Loucy (cell line): ENCODE data around the gene ADGRL2.

Source experiments
- H2AFZ ChIP-seq: fragments of 200-600 bp; sonication (generic); 2 replicates; pipeline ENCODE4 v1.6.0; 2016; ENCODE audit warnings: antibody characterized with exemption, mild to moderate bottlenecking, low read length, moderate library complexity
- H3F3A ChIP-seq: fragments of 200-600 bp; 2 replicates; pipeline ENCODE4 v1.6.0; 2016; ENCODE audit warnings: antibody characterized with exemption, low read depth, mild to moderate bottlenecking
- H3K27me3 ChIP-seq: fragments of 200-600 bp; sonication (generic); 2 replicates; pipeline ENCODE4 v1.6.1; 2014; ENCODE audit warnings: low read length, mild to moderate bottlenecking; ENCODE audit not compliant: insufficient read depth, poor library complexity, severe bottlenecking
- H3K36me3 ChIP-seq: fragments of 200-600 bp; sonication (generic); 2 replicates; pipeline ENCODE4 v1.6.1; 2016; ENCODE audit warnings: low read length; ENCODE audit not compliant: insufficient read depth
- H3K4me1 ChIP-seq: fragments of 200-600 bp; sonication (generic); 2 replicates; pipeline ENCODE4 v1.5.1; 2014; ENCODE audit warnings: low read length, mild to moderate bottlenecking; ENCODE audit not compliant: insufficient read depth, poor library complexity, severe bottlenecking
- H3K4me2 ChIP-seq: fragments of 200-600 bp; sonication (generic); 2 replicates; pipeline ENCODE4 v1.6.0; 2014; ENCODE audit warnings: antibody characterized with exemption, low read length, low read depth, mild to moderate bottlenecking; ENCODE audit not compliant: poor library complexity, severe bottlenecking
- H3K4me3 ChIP-seq: fragments of 200-600 bp; sonication (generic); 2 replicates; pipeline ENCODE4 v1.5.1; 2014; ENCODE audit warnings: low read length, mild to moderate bottlenecking, mixed read lengths; ENCODE audit not compliant: poor library complexity, severe bottlenecking
- H3K79me2 ChIP-seq: fragments of 200-600 bp; sonication (generic); 2 replicates; pipeline ENCODE4 v1.6.1; 2014; ENCODE audit warnings: low read length; ENCODE audit not compliant: insufficient read depth
- H3K9ac ChIP-seq: fragments of 200-600 bp; sonication (generic); 2 replicates; pipeline ENCODE4 v1.6.0; 2014; ENCODE audit warnings: mild to moderate bottlenecking, low read depth, low read length, moderate library complexity; ENCODE audit not compliant: poor library complexity, severe bottlenecking
- H3K9me2 ChIP-seq: fragments of 200-600 bp; sonication (generic); replicated peaks from 2 replicates; pipeline ENCODE4 v1.6.1; 2016; ENCODE audit warnings: low read depth, low read length, mixed read lengths
- H3K9me3 ChIP-seq: fragments of 200-600 bp; sonication (generic); 2 replicates; pipeline ENCODE4 v1.6.1; 2014; ENCODE audit warnings: mild to moderate bottlenecking, antibody characterized with exemption, low read length, low read depth; ENCODE audit not compliant: insufficient read depth
- H4K20me1 ChIP-seq: fragments of 200-600 bp; sonication (generic); 2 replicates; pipeline ENCODE4 v1.6.0; 2014; ENCODE audit warnings: antibody characterized with exemption, low read length, mild to moderate bottlenecking; ENCODE audit not compliant: insufficient read depth, poor library complexity, severe bottlenecking
- EZH2phosphoT487 ChIP-seq: fragments of 200-600 bp; IDR thresholded peaks from 2 replicates; pipeline ENCODE4 v1.6.1; 2018; ENCODE audit warnings: antibody characterized with exemption, mild to moderate bottlenecking, moderate library complexity, borderline replicate concordance
- TF ChIP-seq, protein P1 (sequence below): fragments of 200-600 bp; sonication (generic); conservative IDR thresholded peaks from 2 replicates; pipeline ENCODE4 v1.5.1; 2014; ENCODE audit warnings: mild to moderate bottlenecking, antibody characterized with exemption, low read length

ADGRL2 gene

DNA sequence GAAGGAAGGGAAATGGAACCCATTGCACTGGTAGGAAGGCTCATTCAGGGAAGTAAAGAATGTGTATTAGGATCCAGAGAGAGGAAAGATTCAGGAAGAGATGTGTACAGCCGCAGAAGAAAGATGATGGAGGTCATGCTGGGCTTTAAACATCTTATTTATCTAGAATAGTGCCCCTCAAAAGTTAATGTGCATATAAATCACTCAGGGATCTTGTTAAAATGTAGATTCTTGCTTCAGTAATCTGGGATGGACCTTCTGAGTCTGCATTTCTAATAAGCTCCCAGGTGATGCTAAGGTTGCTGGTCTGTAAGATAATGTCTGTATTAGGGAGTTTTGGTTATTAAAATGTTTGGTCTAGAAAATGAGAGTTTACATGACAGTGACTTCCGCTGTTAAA, 46.3 kb downstream of the ADGRL2 start:
- Histone ChIP-seq H3K4me1 (no peaks in the 10 kb centered on the region), H2AFZ (no peak overlapping the region), H3F3A (no peaks in the 10 kb centered on the region), H3K9ac (no peak overlapping the region), H3K79me2 (no peaks in the 10 kb centered on the region), H4K20me1 (no peaks in the 10 kb centered on the region), H3K9me3 (no peaks in the 10 kb centered on the region), H3K36me3 (no peaks in the 10 kb centered on the region), H3K4me2 (no peak overlapping the region), H3K4me3 (no peak overlapping the region), H3K9me2 (no peaks in the 10 kb centered on the region), H3K27me3 (no peaks in the 10 kb centered on the region)
- TF ChIP-seq, protein P1, sequence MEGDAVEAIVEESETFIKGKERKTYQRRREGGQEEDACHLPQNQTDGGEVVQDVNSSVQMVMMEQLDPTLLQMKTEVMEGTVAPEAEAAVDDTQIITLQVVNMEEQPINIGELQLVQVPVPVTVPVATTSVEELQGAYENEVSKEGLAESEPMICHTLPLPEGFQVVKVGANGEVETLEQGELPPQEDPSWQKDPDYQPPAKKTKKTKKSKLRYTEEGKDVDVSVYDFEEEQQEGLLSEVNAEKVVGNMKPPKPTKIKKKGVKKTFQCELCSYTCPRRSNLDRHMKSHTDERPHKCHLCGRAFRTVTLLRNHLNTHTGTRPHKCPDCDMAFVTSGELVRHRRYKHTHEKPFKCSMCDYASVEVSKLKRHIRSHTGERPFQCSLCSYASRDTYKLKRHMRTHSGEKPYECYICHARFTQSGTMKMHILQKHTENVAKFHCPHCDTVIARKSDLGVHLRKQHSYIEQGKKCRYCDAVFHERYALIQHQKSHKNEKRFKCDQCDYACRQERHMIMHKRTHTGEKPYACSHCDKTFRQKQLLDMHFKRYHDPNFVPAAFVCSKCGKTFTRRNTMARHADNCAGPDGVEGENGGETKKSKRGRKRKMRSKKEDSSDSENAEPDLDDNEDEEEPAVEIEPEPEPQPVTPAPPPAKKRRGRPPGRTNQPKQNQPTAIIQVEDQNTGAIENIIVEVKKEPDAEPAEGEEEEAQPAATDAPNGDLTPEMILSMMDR, result no peak
- no peak for TF ChIP-seq EZH2phosphoT487

- Histone ChIP-seq H4K20me1 (no peaks in the 10 kb centered on the region), H3K4me1 (no peaks in the 10 kb centered on the region), H3K79me2 (no peaks in the 10 kb centered on the region), H2AFZ (no peak overlapping the region), H3K36me3 (no peaks in the 10 kb centered on the region), H3K4me3 (no peak overlapping the region), H3K4me2 (no peak overlapping the region), H3K9me3 (no peaks in the 10 kb centered on the region), H3K27me3 (no peaks in the 10 kb centered on the region), H3K9me2 (no peaks in the 10 kb centered on the region), H3K9ac (no peak overlapping the region), H3F3A (no peaks in the 10 kb centered on the region)
- TF ChIP-seq, protein P1, result no peak
- TF ChIP-seq EZH2phosphoT487, result no peak
These were observed 48.3 kb downstream of the ADGRL2 start for GRCh38 chr1:81848880-81849682.

GRCh38 chr1:81850031-81850430, 49.3 kb downstream of the ADGRL2 start:
- H3K4me2 ChIP-seq, result no peak overlapping the region
- H2AFZ ChIP-seq, result no peak overlapping the region
- no peaks in the 10 kb centered on the region for H3K27me3 ChIP-seq
- no peaks in the 10 kb centered on the region for H3F3A ChIP-seq
- H3K4me1 ChIP-seq, result no peaks in the 10 kb centered on the region
- TF ChIP-seq, protein P1, result no peak
- TF ChIP-seq EZH2phosphoT487, result no peak
- no peaks in the 10 kb centered on the region for H3K36me3 ChIP-seq
- no peak overlapping the region for H3K4me3 ChIP-seq
- H3K9me3 ChIP-seq, result no peaks in the 10 kb centered on the region
- H3K9me2 ChIP-seq, result no peaks in the 10 kb centered on the region
- H3K79me2 ChIP-seq, result no peaks in the 10 kb centered on the region
- H3K9ac ChIP-seq, result no peak overlapping the region
- H4K20me1 ChIP-seq, result no peaks in the 10 kb centered on the region
